ENCODE measurements around the gene DNAH1. TPM values are rescaled to one million over a fixed set of nuclear protein-coding genes. Genes with fewer than 3 reads are reported as not detected.

The DNAH1 gene
- total and polyA plus RNA-seq, 2 of the 13 experiments (the other 11 are each of a cell fraction or from before 2014, with no cell fraction given): 0.64 to 3.5 TPM

DNA sequence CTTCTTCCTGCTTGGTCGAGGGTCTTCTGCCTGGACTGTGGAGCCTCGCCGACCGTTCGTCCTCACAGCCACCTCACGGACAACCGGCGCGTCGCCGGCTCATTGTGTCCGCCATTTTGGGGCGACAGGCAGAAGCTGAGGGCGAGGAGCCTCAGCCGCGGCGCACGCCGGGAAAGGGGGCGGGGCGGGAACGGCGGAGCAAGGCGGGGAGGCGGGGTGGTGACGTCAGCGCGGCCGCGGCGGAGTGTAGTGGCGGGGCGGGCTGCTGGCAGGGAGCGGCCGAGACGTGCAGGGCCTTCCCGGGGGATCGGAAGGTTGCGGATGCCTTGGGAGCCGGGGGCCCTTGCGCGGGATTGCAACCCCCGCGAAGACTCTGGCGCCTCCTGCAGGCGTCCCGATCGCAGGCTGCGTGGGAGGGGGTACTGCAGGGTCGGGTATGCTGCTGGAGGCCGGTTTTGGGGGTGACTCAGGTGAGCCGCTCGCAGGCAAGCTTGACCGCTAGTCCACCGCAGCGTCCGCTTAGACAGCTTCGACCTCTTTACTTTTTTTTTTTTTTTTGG is 37.5 kb upstream of the DNAH1 start, which contains the start of gene WDR82 (continued):
- TF ChIP-seq, protein P1, sequence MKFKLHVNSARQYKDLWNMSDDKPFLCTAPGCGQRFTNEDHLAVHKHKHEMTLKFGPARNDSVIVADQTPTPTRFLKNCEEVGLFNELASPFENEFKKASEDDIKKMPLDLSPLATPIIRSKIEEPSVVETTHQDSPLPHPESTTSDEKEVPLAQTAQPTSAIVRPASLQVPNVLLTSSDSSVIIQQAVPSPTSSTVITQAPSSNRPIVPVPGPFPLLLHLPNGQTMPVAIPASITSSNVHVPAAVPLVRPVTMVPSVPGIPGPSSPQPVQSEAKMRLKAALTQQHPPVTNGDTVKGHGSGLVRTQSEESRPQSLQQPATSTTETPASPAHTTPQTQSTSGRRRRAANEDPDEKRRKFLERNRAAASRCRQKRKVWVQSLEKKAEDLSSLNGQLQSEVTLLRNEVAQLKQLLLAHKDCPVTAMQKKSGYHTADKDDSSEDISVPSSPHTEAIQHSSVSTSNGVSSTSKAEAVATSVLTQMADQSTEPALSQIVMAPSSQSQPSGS (CRISPR knock-in tag; IDR thresholded peaks at IDR 0.05): peak; percentile 83; the same call in 1 of the 2 replicates
- TF ChIP-seq RXRB (CRISPR knock-in tag; IDR thresholded peaks at IDR 0.05; ENCODE audit: borderline replicate concordance) (peak; percentile 43; the same call in 1 of the 2 replicates), ZNF484 (CRISPR knock-in tag; IDR thresholded peaks at IDR 0.05; ENCODE audit: borderline replicate concordance, low read depth) (no peak), ZNF274 (CRISPR knock-in tag; IDR thresholded peaks at IDR 0.05) (no peak), ZNF432 (CRISPR knock-in tag; IDR thresholded peaks at IDR 0.05; ENCODE audit: borderline replicate concordance) (no peak), HMGA1 (CRISPR knock-in tag; conservative IDR thresholded peaks at IDR 0.05) (no peak), CBX2 (IDR thresholded peaks at IDR 0.05; ENCODE audit: low read depth, low read length) (no peak), CBX2 (CRISPR knock-in tag; IDR thresholded peaks at IDR 0.05; ENCODE audit: low read depth) (no peak), KDM1A (CRISPR knock-in tag; IDR thresholded peaks at IDR 0.05) (no peak), FOXK2 (IDR thresholded peaks at IDR 0.05) (no peak), ZNF234 (CRISPR knock-in tag; conservative IDR thresholded peaks at IDR 0.05) (no peak), IRX3 (CRISPR knock-in tag; IDR thresholded peaks at IDR 0.05; ENCODE audit: borderline replicate concordance, low read depth) (0 out of 2 replicates have a peak, but pooled peaks have one; percentile 39), RBFOX2 (IDR thresholded peaks at IDR 0.05; ENCODE audit: low read depth, low read length) (peak; percentile 89), ZZZ3 (CRISPR knock-in tag; IDR thresholded peaks at IDR 0.05; ENCODE audit: borderline replicate concordance) (no peak), XRCC5 (optimal IDR thresholded peaks at IDR 0.05; ENCODE audit: low read length) (no peak), ZBTB1 (CRISPR knock-in tag; IDR thresholded peaks at IDR 0.05; ENCODE audit: borderline replicate concordance) (no peak), TAF1 (CRISPR knock-in tag; IDR thresholded peaks at IDR 0.05) (peak; percentile 98), HHEX (CRISPR knock-in tag; IDR thresholded peaks at IDR 0.05) (no peak), ZNF501 (CRISPR knock-in tag; IDR thresholded peaks at IDR 0.05) (0 out of 2 replicates have a peak, but pooled peaks have one; percentile 7), ZNF260 (CRISPR knock-in tag; IDR thresholded peaks at IDR 0.05; ENCODE audit: borderline replicate concordance, low read depth) (no peak), SALL2 (CRISPR knock-in tag; IDR thresholded peaks at IDR 0.05) (peak; percentile 86), ZNF879 (CRISPR knock-in tag; IDR thresholded peaks at IDR 0.05) (0 out of 2 replicates have a peak, but pooled peaks have one; percentile 51)
- TF ChIP-seq, protein P2, sequence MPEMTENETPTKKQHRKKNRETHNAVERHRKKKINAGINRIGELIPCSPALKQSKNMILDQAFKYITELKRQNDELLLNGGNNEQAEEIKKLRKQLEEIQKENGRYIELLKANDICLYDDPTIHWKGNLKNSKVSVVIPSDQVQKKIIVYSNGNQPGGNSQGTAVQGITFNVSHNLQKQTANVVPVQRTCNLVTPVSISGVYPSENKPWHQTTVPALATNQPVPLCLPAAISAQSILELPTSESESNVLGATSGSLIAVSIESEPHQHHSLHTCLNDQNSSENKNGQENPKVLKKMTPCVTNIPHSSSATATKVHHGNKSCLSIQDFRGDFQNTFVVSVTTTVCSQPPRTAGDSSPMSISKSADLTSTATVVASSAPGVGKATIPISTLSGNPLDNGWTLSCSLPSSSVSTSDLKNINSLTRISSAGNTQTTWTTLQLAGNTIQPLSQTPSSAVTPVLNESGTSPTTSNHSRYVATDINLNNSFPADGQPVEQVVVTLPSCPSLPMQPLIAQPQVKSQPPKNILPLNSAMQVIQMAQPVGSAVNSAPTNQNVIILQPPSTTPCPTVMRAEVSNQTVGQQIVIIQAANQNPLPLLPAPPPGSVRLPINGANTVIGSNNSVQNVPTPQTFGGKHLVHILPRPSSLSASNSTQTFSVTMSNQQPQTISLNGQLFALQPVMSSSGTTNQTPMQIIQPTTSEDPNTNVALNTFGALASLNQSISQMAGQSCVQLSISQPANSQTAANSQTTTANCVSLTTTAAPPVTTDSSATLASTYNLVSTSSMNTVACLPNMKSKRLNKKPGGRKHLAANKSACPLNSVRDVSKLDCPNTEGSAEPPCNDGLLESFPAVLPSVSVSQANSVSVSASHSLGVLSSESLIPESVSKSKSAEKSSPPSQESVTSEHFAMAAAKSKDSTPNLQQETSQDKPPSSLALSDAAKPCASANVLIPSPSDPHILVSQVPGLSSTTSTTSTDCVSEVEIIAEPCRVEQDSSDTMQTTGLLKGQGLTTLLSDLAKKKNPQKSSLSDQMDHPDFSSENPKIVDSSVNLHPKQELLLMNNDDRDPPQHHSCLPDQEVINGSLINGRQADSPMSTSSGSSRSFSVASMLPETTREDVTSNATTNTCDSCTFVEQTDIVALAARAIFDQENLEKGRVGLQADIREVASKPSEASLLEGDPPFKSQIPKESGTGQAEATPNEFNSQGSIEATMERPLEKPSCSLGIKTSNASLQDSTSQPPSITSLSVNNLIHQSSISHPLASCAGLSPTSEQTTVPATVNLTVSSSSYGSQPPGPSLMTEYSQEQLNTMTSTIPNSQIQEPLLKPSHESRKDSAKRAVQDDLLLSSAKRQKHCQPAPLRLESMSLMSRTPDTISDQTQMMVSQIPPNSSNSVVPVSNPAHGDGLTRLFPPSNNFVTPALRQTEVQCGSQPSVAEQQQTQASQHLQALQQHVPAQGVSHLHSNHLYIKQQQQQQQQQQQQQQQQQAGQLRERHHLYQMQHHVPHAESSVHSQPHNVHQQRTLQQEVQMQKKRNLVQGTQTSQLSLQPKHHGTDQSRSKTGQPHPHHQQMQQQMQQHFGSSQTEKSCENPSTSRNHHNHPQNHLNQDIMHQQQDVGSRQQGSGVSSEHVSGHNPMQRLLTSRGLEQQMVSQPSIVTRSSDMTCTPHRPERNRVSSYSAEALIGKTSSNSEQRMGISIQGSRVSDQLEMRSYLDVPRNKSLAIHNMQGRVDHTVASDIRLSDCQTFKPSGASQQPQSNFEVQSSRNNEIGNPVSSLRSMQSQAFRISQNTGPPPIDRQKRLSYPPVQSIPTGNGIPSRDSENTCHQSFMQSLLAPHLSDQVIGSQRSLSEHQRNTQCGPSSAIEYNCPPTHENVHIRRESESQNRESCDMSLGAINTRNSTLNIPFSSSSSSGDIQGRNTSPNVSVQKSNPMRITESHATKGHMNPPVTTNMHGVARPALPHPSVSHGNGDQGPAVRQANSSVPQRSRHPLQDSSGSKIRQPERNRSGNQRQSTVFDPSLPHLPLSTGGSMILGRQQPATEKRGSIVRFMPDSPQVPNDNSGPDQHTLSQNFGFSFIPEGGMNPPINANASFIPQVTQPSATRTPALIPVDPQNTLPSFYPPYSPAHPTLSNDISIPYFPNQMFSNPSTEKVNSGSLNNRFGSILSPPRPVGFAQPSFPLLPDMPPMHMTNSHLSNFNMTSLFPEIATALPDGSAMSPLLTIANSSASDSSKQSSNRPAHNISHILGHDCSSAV (CRISPR knock-in tag; IDR thresholded peaks at IDR 0.05; ENCODE audit: borderline replicate concordance): no peak
